Stimulated activated CD4-positive, alpha-beta T cell treated with anti-CD3 and anti-CD28 coated beads, TNF-alpha, amount 100 ng/mL, for 48 hours (primary cell): ENCODE results near the gene ITPRIP.

Experiments
- DNase-seq, 3 donors: peaks; one replicate each; pipeline ENCODE4 v3.0.0-alpha.2; 2020; ENCODE audit warnings: low read depth in 3 of 3

The ITPRIP gene

GRCh38 chr10:104309980-104310978 lies 28.0 kb downstream of the ITPRIP start:
- no peak for DNase-seq

GRCh38 chr10:104308439-104308903 lies 29.8 kb downstream of the ITPRIP start:
- no peak for DNase-seq

- no peak for DNase-seq
These were observed 30.5 kb downstream of the ITPRIP start for GRCh38 chr10:104307576-104308438.

GRCh38 chr10:104306897-104307296 lies 31.4 kb downstream of the ITPRIP start:
- no peak for DNase-seq

GRCh38 chr10:104304927-104305326 lies 33.3 kb downstream of the ITPRIP start:
- no peak for DNase-seq

- DNase-seq = no peak
These were observed 33.9 kb downstream of the ITPRIP start for GRCh38 chr10:104304356-104304745.

GRCh38 chr10:104303594-104304355 lies 34.5 kb downstream of the ITPRIP start:
- DNase-seq = no peak

GRCh38 chr10:104301907-104302690 lies 36.2 kb downstream of the ITPRIP start:
- DNase-seq = no peak

GRCh38 chr10:104300736-104301292 lies 37.5 kb downstream of the ITPRIP start:
- DNase-seq = no peak

- DNase-seq = no peak
These were observed 38.1 kb downstream of the ITPRIP start for GRCh38 chr10:104300002-104300735.

GRCh38 chr10:104299031-104299904 lies 39.0 kb downstream of the ITPRIP start:
- no peak for DNase-seq

- DNase-seq = no peak
These were observed 40.3 kb downstream of the ITPRIP start for GRCh38 chr10:104297697-104298660.

GRCh38 chr10:104296687-104297436 lies 41.4 kb downstream of the ITPRIP start:
- no peak for DNase-seq

GRCh38 chr10:104293781-104294321 lies 44.4 kb downstream of the ITPRIP start:
- DNase-seq = no peak

GRCh38 chr10:104293011-104293410 lies 45.3 kb downstream of the ITPRIP start:
- no peak for DNase-seq

GRCh38 chr10:104291439-104291951 lies 46.8 kb downstream of the ITPRIP start:
- DNase-seq = peak; percentile 75 to 82 (median 80)
